H1 (cell line): ENCODE results near the gene FGFRL1. TPM values are rescaled to one million over a fixed set of nuclear protein-coding genes. Genes with fewer than 3 reads are reported as not detected.
A peak's percentile ranks its signal among the peaks of the same experiment; 100 is the strongest.

Source experiments
- CTCF ChIA-PET: fragments of 300-600 bp; sonication (Branson Sonifier 250); formaldehyde crosslinking; loops from one replicate; lab custom pipeline; 2021; ENCODE audit not compliant: partially characterized antibody; lab: Charles Lee
- POLR2A ChIA-PET: fragments of 300-600 bp; sonication (Branson Sonifier 250); formaldehyde crosslinking; loops from one replicate; lab custom pipeline; 2021; ENCODE audit warnings: inconsistent platforms; ENCODE audit not compliant: partially characterized antibody; lab: Charles Lee
- DNase-seq, 2 experiments: peaks; one replicate each; pipeline versions ENCODE4 v3.0.0 to v3.0.0-alpha.2; 2010 to 2022; ENCODE audit warnings: low spot score in 2 of 2, low read depth in 1 of 2, mixed read lengths in 1 of 2
- FAIRE-seq: peaks from 2 replicates; lab custom pipeline; 2011; peaks lifted over from hg19 to GRCh38; lab: Jason Lieb, UNC
- H2AFZ ChIP-seq: 2 replicates; pipeline ENCODE4 v1.8.1; 2012; ENCODE audit warnings: low read length, inconsistent platforms
- H2AK5ac ChIP-seq: 2 replicates; pipeline ENCODE4 v1.6.1; 2013; ENCODE audit warnings: low read depth, low read length
- H2BK120ac ChIP-seq: replicated peaks from 2 replicates; pipeline ENCODE3; 2013; ENCODE audit warnings: low read depth, low read length, inconsistent platforms
- H2BK12ac ChIP-seq: 2 replicates; pipeline ENCODE4 v1.6.1; 2013; ENCODE audit warnings: low read depth, low read length
- H2BK15ac ChIP-seq: 2 replicates; pipeline ENCODE4 v1.6.1; 2013; ENCODE audit warnings: low read length
- H2BK20ac ChIP-seq: 2 replicates; pipeline ENCODE4 v1.6.1; 2013; ENCODE audit warnings: low read length
- H2BK5ac ChIP-seq: 2 replicates; pipeline ENCODE4 v1.6.1; 2013; ENCODE audit warnings: low read depth, low read length
- H3K14ac ChIP-seq: 2 replicates; pipeline ENCODE4 v1.6.1; 2013; ENCODE audit warnings: inconsistent platforms; ENCODE audit not compliant: insufficient read length
- H3K18ac ChIP-seq: 2 replicates; pipeline ENCODE4 v1.6.1; 2013; ENCODE audit warnings: low read length; ENCODE audit errors: extremely low read depth
- H3K23ac ChIP-seq: 2 replicates; pipeline ENCODE4 v1.6.1; 2013; ENCODE audit warnings: inconsistent platforms; ENCODE audit not compliant: insufficient read length
- H3K23me2 ChIP-seq: 2 replicates; pipeline ENCODE4 v1.6.1; 2013; ENCODE audit warnings: low read depth, low read length
- H3K27ac ChIP-seq: 2 replicates; pipeline ENCODE4 v1.6.1; 2011; ENCODE audit warnings: low read depth, low read length, inconsistent platforms
- H3K27me3 ChIP-seq, 4 experiments: replicated peaks in 1 of 4; 1 replicate in 1 of 4; 2 replicates in 3 of 4; pipeline versions ENCODE4 v1.6.1 to v1.8.1; 2011 to 2013; ENCODE audit warnings: low read length in 3 of 4, mild to moderate bottlenecking in 3 of 4, inconsistent platforms in 2 of 4, mixed read lengths in 2 of 4, moderate library complexity in 1 of 4; ENCODE audit not compliant: control insufficient read depth in 3 of 4, insufficient read depth in 3 of 4; ENCODE audit errors: extremely low read depth in 1 of 4
- H3K36me3 ChIP-seq, 4 experiments: 2 replicates each; pipeline versions ENCODE4 v1.6.1 to v1.8.1; 2011 to 2013; ENCODE audit warnings: mild to moderate bottlenecking in 4 of 4, low read length in 3 of 4, moderate library complexity in 2 of 4, control low read depth in 1 of 4, inconsistent platforms in 1 of 4; ENCODE audit not compliant: insufficient read depth in 4 of 4, control insufficient read depth in 2 of 4
- H3K4ac ChIP-seq: replicated peaks from 2 replicates; pipeline ENCODE3; 2013; ENCODE audit warnings: low read length, low read depth, mixed read lengths, inconsistent platforms; ENCODE audit not compliant: insufficient read length
- H3K4me1 ChIP-seq, 4 experiments: replicated peaks in 1 of 4; 1 replicate in 1 of 4; 2 replicates in 3 of 4; pipeline versions ENCODE4 v1.6.1 to v1.8.1; 2011 to 2013; ENCODE audit warnings: low read length in 3 of 4, inconsistent platforms in 2 of 4, mixed read lengths in 1 of 4; ENCODE audit not compliant: insufficient read depth in 4 of 4, control insufficient read depth in 3 of 4
- H3K4me2 ChIP-seq, 2 experiments: 2 replicates each; pipeline versions ENCODE4 v1.6.1 to v1.8.1; 2011 to 2013; ENCODE audit warnings: low read depth in 2 of 2, low read length in 2 of 2, control low read depth in 1 of 2, inconsistent platforms in 1 of 2, mild to moderate bottlenecking in 1 of 2; ENCODE audit not compliant: insufficient read depth in 1 of 2
- H3K4me3 ChIP-seq, 4 experiments: fragments of 200-600, 300-600 bp in 1 of 4; sonication (generic), shearing (Covaris generic), sonication (Bioruptor Twin) in 1 of 4; 2 replicates each; pipeline versions ENCODE4 v1.5.1 to v1.8.1; 2011 to 2016; ENCODE audit warnings: low read length in 4 of 4, low read depth in 3 of 4, control low read depth in 2 of 4, inconsistent platforms in 2 of 4, mild to moderate bottlenecking in 2 of 4, mixed read lengths in 1 of 4, moderate library complexity in 1 of 4; ENCODE audit not compliant: insufficient read depth in 2 of 4; ENCODE audit errors: extremely low read depth in 1 of 4
- H3K56ac ChIP-seq: replicated peaks from 2 replicates; pipeline ENCODE3; 2013; ENCODE audit warnings: low read depth, mild to moderate bottlenecking, mixed read lengths, low read length, inconsistent platforms; ENCODE audit not compliant: insufficient read length
- H3K79me1 ChIP-seq: 2 replicates; pipeline ENCODE4 v1.6.1; 2013; ENCODE audit warnings: low read depth, low read length, control low read depth
- H3K79me2 ChIP-seq, 2 experiments: 2 replicates each; pipeline versions ENCODE4 v1.6.1 to v1.8.1; 2012 to 2013; ENCODE audit warnings: low read length in 2 of 2, mild to moderate bottlenecking in 2 of 2, inconsistent platforms in 1 of 2; ENCODE audit not compliant: insufficient read depth in 2 of 2, control insufficient read depth in 1 of 2
- H3K9ac ChIP-seq, 4 experiments: replicated peaks in 1 of 4; 1 replicate in 1 of 4; 2 replicates in 3 of 4; pipeline versions ENCODE4 v1.6.1 to v1.8.1; 2011 to 2013; ENCODE audit warnings: low read depth in 3 of 4, low read length in 3 of 4, control low read depth in 2 of 4, mild to moderate bottlenecking in 2 of 4, moderate library complexity in 2 of 4, inconsistent platforms in 1 of 4; ENCODE audit errors: extremely low read depth in 1 of 4
- H3K9me3 ChIP-seq, 2 experiments: 2 replicates each; pipeline versions ENCODE4 v1.6.1 to v1.8.1; 2012 to 2013; ENCODE audit warnings: mild to moderate bottlenecking in 2 of 2, moderate library complexity in 2 of 2, control low read depth in 1 of 2, inconsistent platforms in 1 of 2, low read depth in 1 of 2, low read length in 1 of 2, mixed read lengths in 1 of 2; ENCODE audit not compliant: insufficient read depth in 2 of 2
- H4K20me1 ChIP-seq, 2 experiments: replicated peaks in 1 of 2; 2 replicates each; pipeline versions ENCODE3 to v1.8.1; 2011 to 2013; ENCODE audit warnings: inconsistent platforms in 2 of 2, low read length in 2 of 2, mild to moderate bottlenecking in 1 of 2; ENCODE audit not compliant: insufficient read depth in 2 of 2, control insufficient read depth in 1 of 2
- H4K5ac ChIP-seq: 2 replicates; pipeline ENCODE4 v1.6.1; 2013; ENCODE audit warnings: low read length, low read depth, mixed read lengths, inconsistent platforms; ENCODE audit not compliant: insufficient read length
- H4K8ac ChIP-seq: 2 replicates; pipeline ENCODE4 v1.8.0; 2013; ENCODE audit warnings: mild to moderate bottlenecking, moderate library complexity, low read length, inconsistent platforms; ENCODE audit not compliant: insufficient read depth; ENCODE audit errors: extremely low read depth
- H4K91ac ChIP-seq: replicated peaks from 2 replicates; pipeline ENCODE3; 2013; ENCODE audit warnings: low read length, mixed read lengths, inconsistent platforms; ENCODE audit not compliant: insufficient read length
- ASH2L ChIP-seq: fragments of 200-600, 300-600 bp; sonication (generic); IDR thresholded peaks from one replicate; pipeline ENCODE4 v1.7.1; 2017; ENCODE audit warnings: low read length
- BACH1 ChIP-seq: IDR thresholded peaks from 2 replicates; pipeline ENCODE4 v1.6.1; 2012; ENCODE audit warnings: low read length, improper control_type of control experiment
- CBX5 ChIP-seq: fragments of 300-800, 300-1000 bp; sonication (generic); IDR thresholded peaks from 2 replicates; pipeline ENCODE4 v1.7.1; 2016; ENCODE audit warnings: antibody characterized with exemption, low read length, low read depth
- MAFK ChIP-seq: IDR thresholded peaks from 2 replicates; pipeline ENCODE4 v1.6.1; 2012; ENCODE audit warnings: low read depth, mild to moderate bottlenecking, improper control_type of control experiment, low read length
- PHF8 ChIP-seq: fragments of 200-600 bp; sonication (generic); conservative IDR thresholded peaks from 2 replicates; pipeline ENCODE4 v1.7.1; 2012; ENCODE audit warnings: low read depth, mild to moderate bottlenecking, inconsistent platforms, low read length, moderate library complexity
- POLR2A ChIP-seq, 2 experiments: IDR thresholded peaks; 1 replicate in 1 of 2; 2 replicates in 1 of 2; pipeline ENCODE4 v1.6.1; 2011; ENCODE audit warnings: low read depth in 2 of 2, low read length in 2 of 2, mild to moderate bottlenecking in 2 of 2; ENCODE audit errors: control extremely low read depth in 1 of 2
- RXRA ChIP-seq: IDR thresholded peaks from 2 replicates; pipeline ENCODE4 v1.6.1; 2011; ENCODE audit warnings: low read depth, mild to moderate bottlenecking, low read length, moderate library complexity; ENCODE audit not compliant: insufficient read depth
- SP4 ChIP-seq: IDR thresholded peaks from 2 replicates; pipeline ENCODE4 v1.6.1; 2012; ENCODE audit warnings: low read length, inconsistent platforms
- TEAD4 ChIP-seq: IDR thresholded peaks from 2 replicates; pipeline ENCODE4 v1.6.1; 2012; ENCODE audit warnings: low read depth, low read length, inconsistent platforms, mixed read lengths
- WGBS, 2 experiments: shearing (Covaris generic) in 1 of 2; methylation state at CpG; one replicate each; pipeline versions ENCODE4 v1.1.6 to v1.1.7; 2013 to 2015; ENCODE audit warnings: low lambda C conversion rate in 2 of 2, mixed read lengths in 2 of 2, inconsistent platforms in 1 of 2, low coverage in 1 of 2, missing lambda C conversion rate in 1 of 2; ENCODE audit not compliant: insufficient replicate concordance in 2 of 2, insufficient coverage in 1 of 2, insufficient read length in 1 of 2; ENCODE audit errors: extremely low coverage in 1 of 2, missing lambda C conversion rate in 1 of 2; 5-methylcytosine and 5-hydroxymethylcytosine counted together
- polyA plus RNA-seq, 7 experiments: library from polyadenylated mRNA; depleted of rRNA in 3 of 7; stranded (reverse) in 5 of 7; unstranded in 2 of 7; fragments of >200 nt in 5 of 7; fragments of 200-250 nt in 2 of 7; gene quantifications; 1 replicate in 5 of 7; 2 replicates in 1 of 7; 4 replicates in 1 of 7; pipeline versions ENCODE4 v1.2.1 to v1.2.3, GENCODE V29; 2011 to 2013; ENCODE audit warnings: missing spikeins in 2 of 7, mixed read lengths in 2 of 7
- total RNA-seq: library from RNA; stranded (reverse); fragmentation: NEBNext Ultra II Directional; extraction: Animal tissue kit (Norgen Biotek cat#: 25700); gene quantifications from 2 replicates; pipeline ENCODE4 v1.2.1, GENCODE V29; 2021
- TF ChIP-seq, protein P1 (sequence below): IDR thresholded peaks from 2 replicates; pipeline ENCODE4 v1.6.1; 2012; ENCODE audit warnings: low read length, inconsistent platforms
- TF ChIP-seq, protein P2 (sequence below): IDR thresholded peaks from 2 replicates; pipeline ENCODE4 v1.6.1; 2011; ENCODE audit warnings: low read depth, mild to moderate bottlenecking, low read length; ENCODE audit not compliant: insufficient read depth

The FGFRL1 gene
- total and polyA plus RNA-seq, 2 of the 8 experiments (the other 6 are each of a cell fraction or from before 2014, with no cell fraction given), result 18.9 to 34.6 TPM

DNA sequence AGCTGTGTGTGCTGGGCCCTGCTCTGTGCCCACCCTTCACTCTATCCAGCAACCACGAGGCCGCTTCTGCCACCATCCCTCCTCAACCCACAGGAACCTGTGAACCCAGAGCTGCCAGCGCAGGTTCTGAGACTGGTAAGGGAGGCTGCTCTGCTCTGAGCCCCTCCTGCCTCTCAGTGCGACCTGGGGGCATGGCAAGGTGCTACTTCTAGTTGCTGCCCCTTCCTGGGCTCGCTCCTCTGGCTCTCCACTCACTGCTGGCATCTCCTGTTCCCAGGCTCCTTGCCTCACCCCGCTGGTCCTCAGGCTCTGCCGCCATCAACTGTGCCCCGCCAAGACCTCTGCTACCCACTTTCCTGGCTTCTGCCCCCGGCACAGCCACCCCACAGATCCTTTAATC is 62.7 kb downstream of the FGFRL1 start:
- Histone ChIP-seq H4K20me1 (no peaks in the 10 kb centered on the region), H4K5ac (no peak overlapping the region), H2AFZ (no peak overlapping the region), H3K14ac (no peak overlapping the region), H4K91ac (no peak overlapping the region), H3K4me1 (no peaks in the 10 kb centered on the region), H3K23me2 (no peaks in the 10 kb centered on the region), H2BK120ac (no peak overlapping the region), H3K79me2 (no peaks in the 10 kb centered on the region), H3K36me3 (no peaks in the 10 kb centered on the region), H3K18ac (no peak overlapping the region), H3K27me3 (no peaks in the 10 kb centered on the region), H3K27ac (no peak overlapping the region), H3K4me3 (no peak overlapping the region), H3K9ac (no peak overlapping the region), H2AK5ac (0 out of 2 replicates have a peak overlapping the region, but pooled peaks have one; percentile 2), H3K4me2 (no peak overlapping the region), H3K9me3 (peaks cover 2 to 4% of the 10 kb centered on the region in 2 experiments; a peak in 2 of 4 replicates), H3K79me1 (no peaks in the 10 kb centered on the region), H4K8ac (no peak overlapping the region), H2BK5ac (no peak overlapping the region), H2BK15ac (no peak overlapping the region), H3K4ac (no peak overlapping the region), H3K23ac (no peak overlapping the region), H3K56ac (no peak overlapping the region), H2BK12ac (no peak overlapping the region), H2BK20ac (no peak overlapping the region)
- TF ChIP-seq BACH1 (no peak), POLR2A (IDR thresholded peaks at IDR 0.05; ENCODE audit: control extremely low read depth in 1 of 2, low read depth in 2 of 2, low read length in 2 of 2) (no peak), RXRA (no peak), TEAD4 (no peak), MAFK (no peak), ASH2L (no peak), SP4 (no peak), PHF8 (no peak), CBX5 (no peak)
- TF ChIP-seq, protein P1, sequence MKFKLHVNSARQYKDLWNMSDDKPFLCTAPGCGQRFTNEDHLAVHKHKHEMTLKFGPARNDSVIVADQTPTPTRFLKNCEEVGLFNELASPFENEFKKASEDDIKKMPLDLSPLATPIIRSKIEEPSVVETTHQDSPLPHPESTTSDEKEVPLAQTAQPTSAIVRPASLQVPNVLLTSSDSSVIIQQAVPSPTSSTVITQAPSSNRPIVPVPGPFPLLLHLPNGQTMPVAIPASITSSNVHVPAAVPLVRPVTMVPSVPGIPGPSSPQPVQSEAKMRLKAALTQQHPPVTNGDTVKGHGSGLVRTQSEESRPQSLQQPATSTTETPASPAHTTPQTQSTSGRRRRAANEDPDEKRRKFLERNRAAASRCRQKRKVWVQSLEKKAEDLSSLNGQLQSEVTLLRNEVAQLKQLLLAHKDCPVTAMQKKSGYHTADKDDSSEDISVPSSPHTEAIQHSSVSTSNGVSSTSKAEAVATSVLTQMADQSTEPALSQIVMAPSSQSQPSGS, result no peak
- TF ChIP-seq, protein P2, sequence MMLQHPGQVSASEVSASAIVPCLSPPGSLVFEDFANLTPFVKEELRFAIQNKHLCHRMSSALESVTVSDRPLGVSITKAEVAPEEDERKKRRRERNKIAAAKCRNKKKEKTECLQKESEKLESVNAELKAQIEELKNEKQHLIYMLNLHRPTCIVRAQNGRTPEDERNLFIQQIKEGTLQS, result no peak
- WGBS, 2 experiments, result 94% methylated on average over 9 of the region's 9 CpGs; no CpG with 5 or more reads in 1 of the 2 experiments
- DNase-seq (no peak), FAIRE-seq (no peak)
- POLR2A ChIA-PET, result no interaction called here
- CTCF ChIA-PET, result interaction anchor here (0.7 to 4.2 kb wide), 12 partner anchors 8 to 440 kb away, joined by 3 to 19 read pairs (median 4); no protein-coding TSS in a partner anchor
